Thyroid gland (tissue), 4 donors: ENCODE measurements around the gene SHROOM2. TPM values are rescaled to one million over a fixed set of nuclear protein-coding genes. Genes with fewer than 3 reads are reported as not detected.

Experiments used
- DNase-seq, 2 donors: peaks; one replicate each; pipeline ENCODE4 v3.0.0-alpha.2; 2019
- H3K27ac ChIP-seq, 3 donors: fragments of 200-600 bp; sonication (generic); 1 replicate in 2 of 3; 2 replicates in 1 of 3; pipeline ENCODE4 v1.5.1; 2016 to 2019; ENCODE audit warnings: mild to moderate bottlenecking in 1 of 3, moderate library complexity in 1 of 3
- H3K27me3 ChIP-seq: fragments of 200-600 bp; sonication (generic); one replicate; pipeline ENCODE4 v1.5.1; 2019
- H3K36me3 ChIP-seq, 2 donors: fragments of 200-600 bp; sonication (generic); one replicate each; pipeline ENCODE4 v1.5.1; 2016 to 2019
- H3K4me1 ChIP-seq, 2 donors: fragments of 200-600 bp; sonication (generic); one replicate each; pipeline ENCODE4 v1.5.1; 2017 to 2019
- H3K4me3 ChIP-seq, 3 donors: fragments of 200-600 bp; sonication (generic); replicated peaks in 1 of 3; 1 replicate in 2 of 3; 2 replicates in 1 of 3; pipeline ENCODE4 v1.5.1; 2016; ENCODE audit warnings: mild to moderate bottlenecking in 1 of 3
- H3K9me3 ChIP-seq: fragments of 200-600 bp; sonication (generic); one replicate; pipeline ENCODE4 v1.5.1; 2017
- POLR2A ChIP-seq, 2 donors: fragments of 450-650 bp; IDR thresholded peaks; one replicate each; pipeline ENCODE4 v1.6.1; 2017; ENCODE audit warnings: antibody characterized with exemption in 2 of 2, mild to moderate bottlenecking in 2 of 2, moderate library complexity in 1 of 2
- WGBS, 2 donors: methylation state at CpG; one replicate each; pipeline ENCODE4 v1.1.5; 2017; 5-methylcytosine and 5-hydroxymethylcytosine counted together
- intact Hi-C: fragments of 100-400 bp; cut with DNase I; formaldehyde crosslinking; loops from one replicate; pipeline ENCODE4 v1.15.1; 2023
- total RNA-seq, 4 donors: library from RNA; depleted of rRNA; stranded (reverse); fragments of >200 nt; gene quantifications; one replicate each; pipeline ENCODE4 v1.2.3, GENCODE V29; 2016
- TF ChIP-seq, protein P1 (sequence below), 6 experiments: fragments of 200-600 bp in 3 of 6; fragments of 450-650 bp in 3 of 6; sonication (generic) in 3 of 6; IDR thresholded peaks; one replicate each; pipeline ENCODE4 v1.5.1; 2016 to 2019; ENCODE audit warnings: antibody characterized with exemption in 6 of 6, mild to moderate bottlenecking in 2 of 6, inconsistent platforms in 1 of 6, moderate library complexity in 1 of 6

Gene SHROOM2
- total RNA-seq, 4 donors from 2014 or later, result 2.8 to 16.5 (median 6.1) TPM

GRCh38 chrX:9770319-9770718 is 15.9 kb upstream of the SHROOM2 start:
- intact Hi-C loops, result no loop called here
- Histone ChIP-seq H3K27ac (no peak overlapping the region), H3K36me3 (no peaks in the 10 kb centered on the region), H3K9me3 (no peaks in the 10 kb centered on the region), H3K4me1 (no peaks in the 10 kb centered on the region), H3K27me3 (no peaks in the 10 kb centered on the region), H3K4me3 (no peak overlapping the region)
- DNase-seq, result no peak
- 46 to 50% methylated on average over 1 of the region's 1 CpG for WGBS, 2 donors
- TF ChIP-seq POLR2A (IDR thresholded peaks at IDR 0.05), result no peak
- TF ChIP-seq, protein P1, sequence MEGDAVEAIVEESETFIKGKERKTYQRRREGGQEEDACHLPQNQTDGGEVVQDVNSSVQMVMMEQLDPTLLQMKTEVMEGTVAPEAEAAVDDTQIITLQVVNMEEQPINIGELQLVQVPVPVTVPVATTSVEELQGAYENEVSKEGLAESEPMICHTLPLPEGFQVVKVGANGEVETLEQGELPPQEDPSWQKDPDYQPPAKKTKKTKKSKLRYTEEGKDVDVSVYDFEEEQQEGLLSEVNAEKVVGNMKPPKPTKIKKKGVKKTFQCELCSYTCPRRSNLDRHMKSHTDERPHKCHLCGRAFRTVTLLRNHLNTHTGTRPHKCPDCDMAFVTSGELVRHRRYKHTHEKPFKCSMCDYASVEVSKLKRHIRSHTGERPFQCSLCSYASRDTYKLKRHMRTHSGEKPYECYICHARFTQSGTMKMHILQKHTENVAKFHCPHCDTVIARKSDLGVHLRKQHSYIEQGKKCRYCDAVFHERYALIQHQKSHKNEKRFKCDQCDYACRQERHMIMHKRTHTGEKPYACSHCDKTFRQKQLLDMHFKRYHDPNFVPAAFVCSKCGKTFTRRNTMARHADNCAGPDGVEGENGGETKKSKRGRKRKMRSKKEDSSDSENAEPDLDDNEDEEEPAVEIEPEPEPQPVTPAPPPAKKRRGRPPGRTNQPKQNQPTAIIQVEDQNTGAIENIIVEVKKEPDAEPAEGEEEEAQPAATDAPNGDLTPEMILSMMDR (IDR thresholded peaks at IDR 0.05), result no peak

DNA sequence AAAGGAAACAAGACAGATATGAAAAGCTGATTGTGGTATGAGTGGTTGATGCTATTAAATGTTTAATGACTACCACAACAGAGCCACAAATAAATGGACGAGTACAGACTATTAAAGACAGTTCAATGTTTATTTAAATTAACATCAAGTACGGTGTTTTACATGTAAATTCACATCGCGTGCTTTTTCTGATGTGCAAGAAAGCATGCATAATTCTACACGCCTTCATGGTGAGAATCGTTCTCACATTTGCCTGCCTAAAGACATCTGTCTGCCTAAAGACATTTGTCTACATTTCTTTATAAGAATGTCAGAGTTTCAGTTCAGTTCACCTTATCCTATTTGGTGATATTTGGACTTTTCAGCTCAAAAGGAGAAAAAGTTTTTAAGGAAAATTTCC is 13.3 kb upstream of the SHROOM2 start:
- Histone ChIP-seq H3K27ac (no peak overlapping the region), H3K9me3 (no peaks in the 10 kb centered on the region), H3K36me3 (no peaks in the 10 kb centered on the region), H3K4me3 (no peak overlapping the region), H3K27me3 (no peaks in the 10 kb centered on the region), H3K4me1 (no peaks in the 10 kb centered on the region)
- no peak for DNase-seq
- intact Hi-C loops, result no loop called here
- TF ChIP-seq, protein P1 (IDR thresholded peaks at IDR 0.05), result no peak
- TF ChIP-seq POLR2A (IDR thresholded peaks at IDR 0.05), result no peak
- WGBS, 2 donors, result 86 to 87% methylated on average over 6 of the region's 6 CpGs

- Histone ChIP-seq H3K27ac (no peak overlapping the region), H3K9me3 (no peaks in the 10 kb centered on the region), H3K4me3 (no peak overlapping the region), H3K27me3 (no peaks in the 10 kb centered on the region), H3K4me1 (no peaks in the 10 kb centered on the region), H3K36me3 (no peaks in the 10 kb centered on the region)
- DNase-seq, result no peak
- no peak for TF ChIP-seq POLR2A (IDR thresholded peaks at IDR 0.05)
- TF ChIP-seq, protein P1 (IDR thresholded peaks at IDR 0.05), result no peak
- WGBS, 2 donors, result 95 to 97% methylated on average over 4 to 6 of the region's 8 CpGs
- intact Hi-C loops, result no loop called here
Observed at GRCh38 chrX:9775930-9776329, 10.3 kb upstream of the SHROOM2 start.

DNA sequence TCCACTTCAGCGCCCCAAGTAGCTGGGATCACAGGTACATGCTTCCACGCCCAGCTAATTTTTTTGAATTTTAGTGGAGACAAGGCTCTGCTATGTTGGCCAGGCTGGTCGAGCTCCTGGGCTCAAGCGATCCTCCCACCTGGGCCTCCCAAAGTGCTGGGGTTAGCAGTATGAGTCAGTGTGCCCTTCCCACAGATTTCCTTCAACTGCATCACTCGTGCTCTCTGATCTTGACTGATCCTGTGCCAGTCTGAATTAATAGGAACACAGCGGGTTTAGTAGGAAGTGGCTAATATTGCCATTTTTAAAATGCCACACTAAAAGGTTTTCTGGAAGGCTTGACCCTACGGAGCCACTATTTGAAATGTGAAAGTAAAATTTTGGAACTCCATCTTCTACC is 4.3 kb upstream of the SHROOM2 start:
- WGBS, 2 donors, result 73 to 90% methylated on average over 6 to 7 of the region's 7 CpGs
- TF ChIP-seq POLR2A (IDR thresholded peaks at IDR 0.05), result no peak
- TF ChIP-seq, protein P1 (IDR thresholded peaks at IDR 0.05), result no peak
- Histone ChIP-seq H3K27me3 (no peaks in the 10 kb centered on the region), H3K36me3 (no peaks in the 10 kb centered on the region), H3K9me3 (no peaks in the 10 kb centered on the region), H3K4me3 (no peak overlapping the region), H3K27ac (no peak overlapping the region), H3K4me1 (no peaks in the 10 kb centered on the region)
- intact Hi-C loops, result loop anchor here (10.0 kb wide), 1 partner anchor 343 kb away; no protein-coding TSS in a partner anchor
- no peak for DNase-seq

- no peak for TF ChIP-seq POLR2A (IDR thresholded peaks at IDR 0.05)
- TF ChIP-seq, protein P1 (IDR thresholded peaks at IDR 0.05), result no peak
- Histone ChIP-seq H3K4me3 (no peak overlapping the region), H3K36me3 (no peaks in the 10 kb centered on the region), H3K27me3 (no peaks in the 10 kb centered on the region), H3K4me1 (peaks cover 9 to 10% of the 10 kb centered on the region in 2 donors), H3K27ac (no peak overlapping the region), H3K9me3 (no peaks in the 10 kb centered on the region)
- intact Hi-C loops, result loop anchor here (10.0 kb wide), 1 partner anchor 340 kb away; no protein-coding TSS in a partner anchor
- 85 to 93% methylated on average over 8 of the region's 8 CpGs for WGBS, 2 donors
- DNase-seq, result no peak
Observed at GRCh38 chrX:9784332-9784731, 1.9 kb upstream of the SHROOM2 start.
